SW 1271 (cell line): ENCODE measurements around the gene GIMAP7.
"Not testable (repeated sequence)": the region's sequence is repeated elsewhere in the genome, so short reads cannot be mapped to it uniquely, and the experiment has no call there.

Source experiments
- DNase-seq, 2 experiments: peaks; one replicate each; lab custom pipeline; 2025; lab: John Stamatoyannopoulos, UW

The GIMAP7 gene

GRCh38 chr7:150513758-150514157 lies 914 bp upstream of the GIMAP7 start:
- no peak for DNase-seq

- DNase-seq: no peak
Measured at GRCh38 chr7:150515248-150516147, 826 bp downstream of the GIMAP7 start.

GRCh38 chr7:150516956-150517745 lies 2.5 kb downstream of the GIMAP7 start:
- no peak for DNase-seq

DNA sequence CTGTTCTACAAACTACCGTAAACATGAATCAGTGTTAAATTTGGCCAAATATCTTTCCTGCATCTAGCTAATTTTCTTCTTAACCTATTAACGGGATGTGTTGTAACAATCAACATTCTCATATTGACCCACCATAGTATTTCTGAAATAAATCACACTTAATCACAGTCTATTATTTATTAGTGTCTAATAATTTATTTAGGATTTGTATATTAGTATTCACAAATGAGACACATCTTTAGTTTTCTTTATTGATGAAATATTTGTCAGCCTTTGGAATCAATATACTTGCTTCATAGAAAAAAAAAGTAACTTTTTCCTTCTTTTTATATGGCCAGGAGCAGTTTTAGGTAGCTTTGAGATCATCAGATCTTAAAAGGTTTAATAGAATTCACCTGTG lies 4.6 kb downstream of the GIMAP7 start:
- DNase-seq: no peak

- no peak for DNase-seq
Measured at GRCh38 chr7:150520145-150520544, 5.5 kb downstream of the GIMAP7 start.

DNA sequence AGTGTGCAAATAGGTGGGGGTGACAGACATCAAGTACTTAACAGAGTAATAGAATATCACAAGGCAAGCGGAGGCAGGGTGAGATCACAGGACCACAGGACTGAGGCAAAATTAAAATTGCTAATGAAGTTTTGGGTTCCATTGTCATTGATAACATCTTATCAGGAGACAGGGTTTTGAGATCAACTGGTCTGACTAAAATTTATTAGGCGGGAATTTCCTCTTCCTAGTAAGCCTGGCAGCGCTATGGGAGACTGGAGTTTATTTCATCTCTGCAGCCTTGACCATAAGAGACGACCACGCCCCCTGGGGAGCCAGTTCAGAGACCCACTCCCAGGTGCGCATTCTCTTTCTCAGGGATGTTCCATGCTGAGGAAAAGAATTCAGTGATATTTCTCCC lies 8.3 kb downstream of the GIMAP7 start:
- DNase-seq: not testable (repeated sequence)

DNA sequence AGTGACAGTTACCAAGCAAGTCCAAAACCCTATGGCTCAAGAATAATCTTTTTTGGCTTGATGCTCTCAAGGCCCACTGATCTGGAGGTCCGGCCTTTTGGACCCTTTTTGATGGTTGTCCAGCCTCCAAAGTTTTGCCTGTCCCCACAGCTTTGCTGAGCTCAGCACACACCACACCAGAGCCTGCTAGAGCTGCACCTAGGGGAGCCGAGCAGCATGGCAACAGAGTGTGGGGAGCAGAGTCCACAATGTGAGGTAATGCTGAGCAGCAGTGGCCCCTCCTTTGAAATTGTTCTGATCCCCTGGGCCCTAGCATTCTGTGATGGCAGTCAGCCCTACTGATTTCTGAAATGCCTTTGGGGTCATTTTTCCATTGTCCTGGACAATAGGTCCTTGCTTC lies 9.3 kb downstream of the GIMAP7 start:
- DNase-seq: no peak

- DNase-seq: no peak
Measured at GRCh38 chr7:150531704-150532103, 17.0 kb downstream of the GIMAP7 start.

DNA sequence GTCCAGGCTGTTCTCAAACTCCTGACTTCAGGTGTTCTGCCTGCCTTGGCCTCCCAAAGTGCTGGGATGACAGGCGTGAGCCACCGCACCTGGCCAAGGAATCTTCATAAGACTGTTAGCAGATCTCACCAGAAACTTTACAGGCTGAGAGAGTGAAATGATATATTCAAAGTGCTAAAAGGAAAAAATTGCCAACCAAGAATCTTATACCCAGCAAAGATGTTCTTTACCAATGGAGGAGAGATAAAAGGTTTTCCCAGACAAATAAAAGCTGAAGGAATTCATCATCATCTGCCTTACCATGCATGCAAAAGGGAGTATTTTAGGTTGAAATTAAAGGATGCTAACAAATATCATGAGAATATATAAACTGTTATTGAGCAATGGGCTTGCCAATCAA lies 23.6 kb downstream of the GIMAP7 start:
- DNase-seq: no peak

DNA sequence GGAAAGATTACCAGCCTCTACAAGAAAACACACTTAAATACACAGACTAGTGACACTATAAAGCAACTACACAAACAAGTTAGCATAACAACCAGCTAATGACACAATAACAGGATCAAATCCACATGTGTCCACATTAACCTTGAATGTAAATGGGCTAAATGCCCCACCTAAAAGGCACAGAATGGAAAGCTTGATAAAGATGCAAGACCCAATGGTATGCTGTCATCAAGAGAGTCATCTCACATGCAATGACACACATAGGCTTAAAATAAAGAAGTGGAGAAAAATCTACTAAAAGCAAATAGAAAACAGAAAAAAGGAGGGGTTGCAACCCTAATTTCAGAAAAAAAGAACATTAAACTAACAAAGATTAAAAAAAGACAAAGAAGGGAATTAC lies 38.5 kb downstream of the GIMAP7 start:
- DNase-seq: no peak

- no peak for DNase-seq
Measured at GRCh38 chr7:150556521-150557138, 42.0 kb downstream of the GIMAP7 start.

DNA sequence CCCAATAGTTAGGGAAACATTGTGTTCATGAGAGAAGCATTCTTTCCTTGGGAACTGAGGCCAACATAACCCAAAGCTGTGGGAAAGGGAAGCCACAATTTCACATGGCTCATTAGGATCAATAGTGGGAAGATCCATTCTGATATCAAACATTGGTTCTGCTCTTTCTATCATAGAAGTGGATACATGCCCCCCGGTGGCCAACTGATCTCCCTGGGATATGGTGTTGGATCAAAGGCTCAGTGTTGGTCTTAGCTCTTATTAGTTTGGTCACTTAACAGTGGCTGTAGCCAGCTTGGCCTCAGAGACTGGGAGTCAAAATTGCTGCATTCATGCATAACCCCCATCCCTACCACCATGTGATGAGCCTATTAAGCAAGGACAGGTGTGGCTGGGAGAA lies 45.8 kb downstream of the GIMAP7 start:
- DNase-seq: no peak

DNA sequence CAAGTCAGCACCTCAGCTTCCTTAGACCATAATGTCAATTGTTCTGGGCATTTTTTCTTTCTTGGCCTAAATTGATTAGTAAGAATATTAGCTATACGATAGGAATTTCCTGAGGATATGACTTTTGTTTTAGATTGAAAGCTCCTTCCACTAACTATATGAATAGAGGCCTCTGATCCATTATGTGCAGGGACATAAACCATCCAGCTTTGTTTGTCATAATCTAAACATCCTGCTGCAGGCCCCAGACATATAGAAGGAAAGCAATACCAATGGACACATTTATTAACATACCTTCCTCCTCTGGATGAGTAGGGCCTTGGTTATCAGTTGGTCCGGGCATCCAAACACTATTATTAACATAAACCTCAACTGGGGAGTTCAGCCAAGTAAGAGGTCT lies 48.2 kb downstream of the GIMAP7 start:
- no peak for DNase-seq

DNA sequence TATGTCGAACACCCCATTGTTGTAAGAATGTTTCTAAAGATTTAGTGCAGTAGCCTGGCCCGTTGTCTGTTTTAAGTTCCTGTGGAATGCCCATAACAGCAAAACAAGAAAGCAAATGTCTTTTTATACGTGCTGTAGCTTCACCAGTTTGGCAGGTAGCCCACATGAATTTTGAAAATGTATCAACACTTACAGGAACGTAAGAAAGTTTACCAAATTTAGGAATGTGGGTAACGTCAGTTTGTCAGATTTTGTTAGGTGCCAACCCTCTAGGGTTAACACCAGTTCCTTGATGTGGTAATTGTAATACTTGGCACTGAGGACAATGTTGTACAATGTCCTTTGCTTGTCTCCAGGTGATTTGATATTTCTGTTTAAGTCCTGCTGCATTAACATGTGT lies 49.3 kb downstream of the GIMAP7 start:
- no peak for DNase-seq

DNA sequence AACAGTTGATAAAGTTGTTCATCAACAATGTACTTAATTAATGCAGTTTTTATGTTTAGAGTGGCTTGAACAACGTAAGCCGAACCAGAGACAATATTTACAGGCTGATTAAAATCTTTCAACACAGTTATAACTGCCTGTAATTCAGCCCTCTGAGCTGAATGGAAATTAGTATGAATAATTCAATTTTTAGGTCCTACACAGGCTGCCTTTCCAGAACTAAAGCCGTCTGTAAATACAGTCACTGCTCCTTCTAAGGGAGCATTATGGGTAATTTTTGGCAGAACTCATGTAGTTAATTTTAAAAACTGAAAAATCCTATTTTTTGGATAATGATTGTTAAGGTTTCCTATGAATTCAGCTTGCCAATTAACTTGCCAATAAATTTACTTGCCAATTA lies 49.9 kb downstream of the GIMAP7 start:
- DNase-seq: no peak

GRCh38 chr7:150565239-150565638 lies 50.6 kb downstream of the GIMAP7 start:
- no peak for DNase-seq

DNA sequence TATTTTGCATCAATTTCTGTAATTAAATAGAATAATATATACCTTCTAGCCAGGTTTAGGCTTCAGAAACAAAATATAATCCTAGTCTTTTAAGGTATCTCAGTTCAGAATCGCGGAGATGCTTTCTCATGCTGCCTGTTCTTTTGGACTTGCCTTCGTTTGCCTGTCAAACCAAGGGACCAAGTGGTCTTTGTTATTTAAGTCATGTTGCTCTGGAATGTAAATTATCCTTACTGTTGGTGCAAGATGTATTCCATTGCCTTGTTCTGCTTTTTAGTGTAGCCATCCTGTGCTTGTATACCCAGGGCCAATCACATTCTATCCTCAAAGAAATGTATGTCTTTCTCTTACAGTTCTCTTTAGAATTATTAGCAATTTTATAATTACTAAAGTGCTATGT lies 51.5 kb downstream of the GIMAP7 start:
- DNase-seq: no peak

DNA sequence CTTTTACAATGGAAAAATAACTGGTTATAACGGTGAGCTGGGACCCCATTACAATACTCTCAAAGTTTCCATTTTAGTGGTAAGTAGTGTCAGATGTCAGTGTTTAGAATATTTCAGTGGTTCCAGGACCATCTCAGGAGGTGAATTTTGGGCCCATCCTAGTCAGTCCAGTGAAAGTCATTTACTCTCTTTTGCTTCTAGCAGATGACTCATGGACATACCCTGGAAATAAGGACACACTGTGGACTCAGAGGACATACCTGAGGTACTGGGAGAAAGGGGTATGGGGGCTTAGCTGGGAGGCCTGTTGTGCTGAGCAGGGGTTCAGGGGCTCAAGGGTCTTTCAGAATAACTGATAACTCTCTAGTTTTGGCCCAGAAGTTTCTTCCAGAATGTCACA lies 51.9 kb downstream of the GIMAP7 start:
- no peak for DNase-seq

DNA sequence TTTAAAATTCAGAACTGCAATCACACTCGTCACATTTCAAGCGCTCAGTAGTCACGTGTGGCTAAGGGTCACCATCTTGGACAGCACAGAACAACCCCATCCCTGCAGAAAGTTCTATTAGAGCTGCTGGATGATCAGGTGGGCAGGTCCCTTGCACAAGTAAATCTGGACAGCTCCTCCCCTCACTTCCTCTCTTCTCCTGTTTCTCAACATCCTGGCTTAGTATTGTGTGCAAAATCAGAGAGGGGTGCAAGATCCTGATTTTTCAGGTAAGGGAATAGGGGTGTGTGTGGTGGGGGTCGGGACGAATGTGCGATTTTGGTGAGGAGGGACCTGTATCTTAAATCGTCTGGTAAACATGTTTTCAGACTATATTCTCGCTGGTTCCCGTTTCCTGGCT lies 52.5 kb downstream of the GIMAP7 start, which contains the start of gene GIMAP4:
Gene GIMAP4, plus strand, starts transcription at position 222 of the 400 bp plus-strand sequence. CDS start 2,512 bp downstream, outside the sequence.
- DNase-seq: no peak

GRCh38 chr7:150567871-150568301 lies 53.2 kb downstream of the GIMAP7 start:
- no peak for DNase-seq

- no peak for DNase-seq
Measured at GRCh38 chr7:150568714-150569113, 54.0 kb downstream of the GIMAP7 start.

GRCh38 chr7:150569245-150569955 lies 54.7 kb downstream of the GIMAP7 start:
- no peak for DNase-seq
